GM21515 (cell line): Measurements from ENCODE around the gene GLRA1.

Source experiments
- ATAC-seq: cut with Tn5 transposase; IDR thresholded peaks from one replicate; pipeline ENCODE4 v1.9.1; 2021; ENCODE audit not compliant: unreplicated experiment

Gene GLRA1

DNA sequence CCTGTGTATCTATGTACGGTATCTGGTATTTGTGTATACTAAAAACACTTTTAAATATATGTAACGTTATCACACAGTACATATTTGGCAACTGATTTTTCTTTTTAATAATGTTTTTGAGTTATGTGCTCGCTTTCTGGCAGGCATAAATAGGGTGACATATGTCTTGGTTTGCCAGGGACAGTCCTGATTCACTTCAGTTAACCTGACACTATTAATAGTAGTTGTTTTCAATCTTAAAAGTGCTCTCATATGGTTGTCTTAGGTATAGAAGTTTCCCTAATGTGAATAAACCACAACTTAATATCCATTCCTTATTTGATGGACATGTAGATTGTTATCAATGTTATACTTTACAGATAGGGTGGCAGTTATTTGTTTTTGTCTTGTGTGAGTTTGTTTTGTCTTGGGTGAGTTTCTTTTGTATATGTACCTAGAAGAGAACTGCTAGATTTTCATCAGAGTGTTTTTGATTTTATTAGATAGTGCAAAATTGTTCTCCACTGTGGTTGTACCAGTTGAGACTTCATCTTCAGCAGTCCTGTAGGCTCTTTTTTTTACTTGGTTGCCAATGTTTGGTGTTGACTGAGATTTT lies 145.0 kb downstream of the GLRA1 start:
- ATAC-seq: no peak

DNA sequence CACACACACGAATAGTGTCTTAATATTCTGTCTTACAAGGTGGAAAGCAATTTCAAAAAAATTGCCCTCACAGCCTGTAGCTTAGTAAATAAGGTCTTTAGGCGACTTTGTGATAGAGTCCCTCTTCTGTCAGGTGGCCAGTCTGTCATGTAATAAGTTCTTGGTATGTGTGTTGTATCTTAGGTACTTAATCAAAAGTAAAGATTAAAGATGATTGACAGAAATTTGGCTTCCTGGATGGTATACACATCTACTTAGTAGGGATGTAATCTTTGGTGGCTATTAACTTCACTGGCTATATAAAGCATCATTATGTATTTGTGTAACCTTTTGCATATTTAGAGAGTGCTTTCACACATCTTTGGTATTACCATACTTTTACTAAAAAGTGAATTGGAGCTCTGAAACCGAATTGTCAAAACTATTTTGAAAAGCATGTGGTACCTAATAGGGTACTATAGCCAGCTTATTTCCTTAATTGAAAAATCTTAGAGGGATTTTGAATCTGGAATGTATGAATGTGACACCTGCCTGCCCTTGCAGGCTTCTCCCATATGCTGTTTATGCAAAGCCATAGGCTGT lies 149.5 kb downstream of the GLRA1 start:
- no peak for ATAC-seq

DNA sequence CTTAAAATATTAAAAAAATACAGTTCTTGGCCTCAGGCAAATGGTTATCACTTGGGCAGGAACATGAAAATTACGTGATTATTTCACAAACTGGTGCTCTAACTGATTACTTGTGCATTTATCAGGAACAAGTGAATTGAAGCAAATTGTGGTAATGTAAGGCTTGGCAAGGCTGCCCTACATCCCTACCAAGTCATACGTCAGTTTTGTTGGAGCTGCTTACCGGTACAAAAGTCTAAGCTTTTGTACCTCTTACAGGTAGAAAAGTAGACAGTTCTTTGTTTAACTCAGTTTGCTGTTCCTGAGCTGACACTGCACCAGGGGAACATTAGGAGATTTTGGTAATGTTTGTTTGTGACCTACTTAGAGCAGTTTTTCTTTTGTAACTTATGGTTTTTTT lies 150.7 kb downstream of the GLRA1 start:
- ATAC-seq: no peak

DNA sequence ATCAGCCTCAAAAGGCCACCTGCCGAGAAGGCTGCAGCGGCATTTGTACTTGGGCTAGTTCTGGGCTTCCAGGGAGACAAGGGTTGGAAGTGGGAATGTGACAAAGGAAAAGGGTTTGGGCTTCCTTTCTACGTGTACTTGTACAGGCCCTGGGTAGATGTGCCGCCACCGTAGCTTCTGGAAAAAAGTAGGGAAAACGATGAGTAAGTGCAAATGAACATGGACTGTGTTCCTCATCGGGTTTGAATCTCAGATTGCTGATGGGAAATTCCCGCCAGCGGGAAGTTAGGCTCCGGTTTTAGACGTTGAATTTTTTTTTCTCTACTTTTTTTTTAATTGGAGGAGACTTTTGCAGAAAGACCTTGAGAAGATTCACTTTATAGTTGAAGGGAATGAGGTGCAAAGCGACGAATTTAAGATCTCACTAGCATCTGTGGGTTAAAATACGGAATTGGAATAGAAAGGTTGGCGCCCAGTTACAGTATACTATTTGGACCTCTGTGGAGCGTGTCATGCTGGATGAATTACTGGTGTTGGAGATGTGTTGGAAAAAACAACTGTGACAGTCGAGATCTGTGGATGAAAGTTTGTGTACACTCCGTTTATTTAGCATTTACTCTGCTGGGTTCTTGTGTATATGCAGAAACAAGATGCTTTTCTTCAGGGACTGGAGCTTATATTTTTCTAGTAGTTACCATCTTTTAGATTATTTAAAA lies 151.6 kb downstream of the GLRA1 start:
- ATAC-seq: no peak
